ENCODE data around the gene CMIP. TPM values are rescaled to one million over a fixed set of nuclear protein-coding genes. Genes with fewer than 3 reads are reported as not detected.

CMIP gene
- polyA plus RNA-seq, 1 of the 3 experiments (the other 2 are of a cell fraction), result 5.4 TPM

DNA sequence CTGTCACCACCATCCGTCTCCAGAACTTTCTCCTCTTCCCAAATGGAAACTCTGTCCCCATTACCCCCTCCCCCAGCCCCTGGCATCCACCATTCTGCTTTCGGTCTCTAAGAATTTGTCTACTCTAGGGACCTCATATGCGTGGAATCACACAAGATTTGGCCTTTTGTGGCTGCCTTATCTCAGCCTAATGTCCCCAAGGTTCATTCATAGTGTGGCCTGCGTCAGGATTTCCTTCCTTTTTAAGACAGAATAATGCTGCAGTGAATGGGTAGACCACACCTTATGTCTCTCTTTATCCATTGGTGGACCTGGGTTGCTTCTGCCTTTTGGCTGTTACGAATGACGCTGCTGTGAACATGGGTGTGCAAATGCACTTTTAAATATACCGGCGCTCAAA lies 194.7 kb downstream of the CMIP start:
- 94% methylated on average over 8 of the region's 8 CpGs for WGBS (ENCODE audit: low lambda C conversion rate)
- CTCF ChIA-PET, result no interaction called here
- H3K4me1 ChIP-seq (ENCODE audit: control insufficient read depth in 1 of 2, insufficient read depth in 2 of 2, low read depth in 1 of 2, low read length in 1 of 2), result peaks cover 0 to 35% of the 10 kb centered on the region in 2 experiments; a peak in 1 of 4 replicates
- no peak overlapping the region for H2AFZ ChIP-seq (ENCODE audit: low read depth)
- no peak overlapping the region for H3K9ac ChIP-seq
- TF ChIP-seq ZBTB33 (IDR thresholded peaks at IDR 0.05; ENCODE audit: borderline replicate concordance, low read depth) (no peak), USF2 (IDR thresholded peaks at IDR 0.05; ENCODE audit: borderline replicate concordance, low read depth, low read length) (no peak), USF1 (IDR thresholded peaks at IDR 0.05; ENCODE audit: borderline replicate concordance, low read depth) (no peak), RXRA (IDR thresholded peaks at IDR 0.05; ENCODE audit: borderline replicate concordance, low read depth) (no peak), EP300 (IDR thresholded peaks at IDR 0.05; ENCODE audit: borderline replicate concordance in 1 of 2, low read depth in 1 of 2, low read length in 1 of 2) (no peak), YY1 (IDR thresholded peaks at IDR 0.05; ENCODE audit: low read depth) (no peak), ELF1 (IDR thresholded peaks at IDR 0.05) (no peak), TEAD4 (IDR thresholded peaks at IDR 0.05; ENCODE audit: borderline replicate concordance, insufficient read depth) (no peak)
- no peak overlapping the region for H3K27ac ChIP-seq (ENCODE audit: low read depth in 2 of 2, low read length in 1 of 2)
- no peaks in the 10 kb centered on the region for H3K9me2 ChIP-seq
- H3K9me3 ChIP-seq, result no peaks in the 10 kb centered on the region
- H3K36me3 ChIP-seq (replicated peaks in 1 of 2; ENCODE audit: control insufficient read depth in 1 of 2, insufficient read depth in 2 of 2, low read length in 1 of 2), result no peaks in the 10 kb centered on the region
- H3K79me2 ChIP-seq (ENCODE audit: insufficient read depth), result peaks cover 6% of the 10 kb centered on the region; the same call in 1 of the 2 replicates
- no peaks in the 10 kb centered on the region for H3K27me3 ChIP-seq (ENCODE audit: insufficient read depth)
- no peak for DNase-seq
- no peak overlapping the region for H3K4me2 ChIP-seq
- POLR2A ChIA-PET, result no interaction called here
- no peaks in the 10 kb centered on the region for H3F3A ChIP-seq (replicated peaks; ENCODE audit: insufficient read depth)
- no peaks in the 10 kb centered on the region for H4K20me1 ChIP-seq (ENCODE audit: insufficient read depth)
- H3K4me3 ChIP-seq (ENCODE audit: low read depth in 2 of 2, low read length in 1 of 2), result no peak overlapping the region

GRCh38 chr16:81639931-81640680 lies 195.5 kb downstream of the CMIP start:
- H3K27ac ChIP-seq (ENCODE audit: low read depth in 2 of 2, low read length in 1 of 2), result no peak overlapping the region
- peaks cover 0 to 35% of the 10 kb centered on the region in 2 experiments; a peak in 1 of 4 replicates for H3K4me1 ChIP-seq (ENCODE audit: control insufficient read depth in 1 of 2, insufficient read depth in 2 of 2, low read depth in 1 of 2, low read length in 1 of 2)
- no peaks in the 10 kb centered on the region for H3K9me3 ChIP-seq
- CTCF ChIA-PET, result interaction anchor here (0.9 kb wide), 1 partner anchor 271 kb away, joined by 3 read pairs; no protein-coding TSS in a partner anchor
- no peaks in the 10 kb centered on the region for H3K9me2 ChIP-seq
- 86% methylated on average over 4 of the region's 16 CpGs for WGBS (ENCODE audit: low lambda C conversion rate)
- no peak overlapping the region for H3K4me3 ChIP-seq (ENCODE audit: low read depth in 2 of 2, low read length in 1 of 2)
- H3K9ac ChIP-seq, result no peak overlapping the region
- POLR2A ChIA-PET, result no interaction called here
- no peaks in the 10 kb centered on the region for H3K27me3 ChIP-seq (ENCODE audit: insufficient read depth)
- H3F3A ChIP-seq (replicated peaks; ENCODE audit: insufficient read depth), result no peaks in the 10 kb centered on the region
- TF ChIP-seq USF1 (IDR thresholded peaks at IDR 0.05; ENCODE audit: borderline replicate concordance, low read depth), result no peak
- no peak for TF ChIP-seq EZH2phosphoT487 (IDR thresholded peaks at IDR 0.05; ENCODE audit: borderline replicate concordance, low read depth)
- TF ChIP-seq RAD21 (IDR thresholded peaks at IDR 0.05; ENCODE audit: low read length), result no peak
- TF ChIP-seq USF2 (IDR thresholded peaks at IDR 0.05; ENCODE audit: borderline replicate concordance, low read depth, low read length), result no peak
- TF ChIP-seq RCOR1 (IDR thresholded peaks at IDR 0.05; ENCODE audit: low read length), result no peak
- no peak for DNase-seq
- H3K4me2 ChIP-seq, result no peak overlapping the region
- H3K79me2 ChIP-seq (ENCODE audit: insufficient read depth), result peaks cover 6% of the 10 kb centered on the region; the same call in 1 of the 2 replicates
- no peaks in the 10 kb centered on the region for H3K36me3 ChIP-seq (replicated peaks in 1 of 2; ENCODE audit: control insufficient read depth in 1 of 2, insufficient read depth in 2 of 2, low read length in 1 of 2)
- no peaks in the 10 kb centered on the region for H4K20me1 ChIP-seq (ENCODE audit: insufficient read depth)
- no peak overlapping the region for H2AFZ ChIP-seq (ENCODE audit: low read depth)

Measured in SK-N-SH (cell line).